ENCODE measurements around the gene ARMC6. TPM values are rescaled to one million over a fixed set of nuclear protein-coding genes. Genes with fewer than 3 reads are reported as not detected.

Gene ARMC6
- total RNA-seq, 1 donor from 2014 or later = 19.8 TPM

Other genes with a start within 250 kb of the ARMC6 start
- gene COMP, start 242.3 kb upstream of the ARMC6 start, total RNA-seq = 0.16 TPM
- gene UPF1, start 201.6 kb upstream of the ARMC6 start, total RNA-seq = 38.4 TPM
- not detected for gene CERS1, start 137.4 kb upstream of the ARMC6 start, total RNA-seq
- 177 TPM for gene COPE, start 114.2 kb upstream of the ARMC6 start, total RNA-seq
- gene DDX49, start 113.9 kb upstream of the ARMC6 start, total RNA-seq = 56.0 TPM
- 14.1 TPM for gene HOMER3, start 92.4 kb upstream of the ARMC6 start, total RNA-seq
- 26.1 TPM for gene SUGP2, start 86 bp upstream of the ARMC6 start, total RNA-seq
- gene SLC25A42, start 30.4 kb downstream of the ARMC6 start, total RNA-seq = 2.5 TPM
- 18.7 TPM for gene TMEM161A, start 104.9 kb downstream of the ARMC6 start, total RNA-seq
- gene MEF2B, start 136.7 kb downstream of the ARMC6 start, total RNA-seq = 1.4 TPM
- 18.4 TPM for gene BORCS8, start 158.5 kb downstream of the ARMC6 start, total RNA-seq
- gene RFXANK, start 158.7 kb downstream of the ARMC6 start, total RNA-seq = 72.9 TPM
- 14.8 TPM for gene NR2C2AP, start 169.8 kb downstream of the ARMC6 start, total RNA-seq
- gene NCAN, start 178.4 kb downstream of the ARMC6 start, total RNA-seq = not detected
- not detected for gene TM6SF2, start 239.7 kb downstream of the ARMC6 start, total RNA-seq

Data from esophagus mucosa (tissue), 1 donor.